Neutrophil (primary cell): ENCODE measurements around the gene SYDE2.
"Not testable (repeated sequence)": the region's sequence is repeated elsewhere in the genome, so short reads cannot be mapped to it uniquely, and the experiment has no call there.

Experiments
- H3K27ac ChIP-seq: fragments of 200-600 bp; sonication (generic); 2 replicates; pipeline ENCODE4 v1.5.1; 2016; ENCODE audit warnings: mild to moderate bottlenecking, moderate library complexity
- H3K27me3 ChIP-seq: fragments of 200-600 bp; sonication (generic); 2 replicates; pipeline ENCODE4 v1.6.0; 2016; ENCODE audit warnings: mild to moderate bottlenecking
- H3K36me3 ChIP-seq: fragments of 200-600 bp; sonication (generic); 2 replicates; pipeline ENCODE4 v1.5.1; 2017
- H3K4me1 ChIP-seq, 2 experiments: fragments of 200-600 bp in 1 of 2; sonication (generic) in 1 of 2; 1 replicate in 1 of 2; 2 replicates in 1 of 2; pipeline versions ENCODE4 v1.5.1 to v1.6.1; 2013 to 2016; ENCODE audit warnings: low read depth in 1 of 2, low read length in 1 of 2, mild to moderate bottlenecking in 1 of 2, moderate library complexity in 1 of 2; ENCODE audit not compliant: control insufficient read depth in 1 of 2, insufficient read depth in 1 of 2
- H3K4me3 ChIP-seq, 2 experiments: fragments of 200-600 bp in 1 of 2; sonication (generic) in 1 of 2; 1 replicate in 1 of 2; 2 replicates in 1 of 2; pipeline ENCODE4 v1.5.1; 2013 to 2016; ENCODE audit warnings: low read depth in 1 of 2, low read length in 1 of 2, mild to moderate bottlenecking in 1 of 2, moderate library complexity in 1 of 2
- H3K9me3 ChIP-seq: fragments of 200-600 bp; sonication (generic); 2 replicates; pipeline ENCODE4 v1.5.1; 2016
- TF ChIP-seq, protein P1 (sequence below): fragments of 200-600 bp; sonication (generic); IDR thresholded peaks from 2 replicates; pipeline ENCODE4 v1.5.1; 2016; ENCODE audit warnings: antibody characterized with exemption

Gene SYDE2

DNA sequence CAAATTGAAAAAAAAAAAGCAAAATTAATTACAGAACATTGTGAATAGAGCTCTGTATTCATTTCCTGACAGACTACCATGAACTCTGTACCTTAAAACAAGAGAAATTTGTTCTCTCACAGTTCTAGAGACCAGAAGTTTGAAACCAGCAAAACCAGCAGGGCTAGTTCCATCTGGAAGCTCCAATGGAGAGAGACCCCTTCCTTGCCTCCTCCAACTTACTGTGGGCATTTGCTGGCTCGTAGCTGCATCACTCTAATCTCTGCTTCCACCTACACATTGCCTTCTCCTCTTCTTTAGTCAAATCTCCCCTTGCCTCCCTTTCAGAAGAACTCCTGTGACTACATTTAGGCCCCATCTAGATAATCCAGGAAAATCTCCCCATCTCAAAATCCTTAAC is 56.5 kb downstream of the SYDE2 start:
- Histone ChIP-seq H3K36me3 (no peaks in the 10 kb centered on the region), H3K4me3 (no peak overlapping the region), H3K4me1 (no peaks in the 10 kb centered on the region), H3K9me3 (no peaks in the 10 kb centered on the region), H3K27ac (no peak overlapping the region), H3K27me3 (no peaks in the 10 kb centered on the region)
- TF ChIP-seq, protein P1, sequence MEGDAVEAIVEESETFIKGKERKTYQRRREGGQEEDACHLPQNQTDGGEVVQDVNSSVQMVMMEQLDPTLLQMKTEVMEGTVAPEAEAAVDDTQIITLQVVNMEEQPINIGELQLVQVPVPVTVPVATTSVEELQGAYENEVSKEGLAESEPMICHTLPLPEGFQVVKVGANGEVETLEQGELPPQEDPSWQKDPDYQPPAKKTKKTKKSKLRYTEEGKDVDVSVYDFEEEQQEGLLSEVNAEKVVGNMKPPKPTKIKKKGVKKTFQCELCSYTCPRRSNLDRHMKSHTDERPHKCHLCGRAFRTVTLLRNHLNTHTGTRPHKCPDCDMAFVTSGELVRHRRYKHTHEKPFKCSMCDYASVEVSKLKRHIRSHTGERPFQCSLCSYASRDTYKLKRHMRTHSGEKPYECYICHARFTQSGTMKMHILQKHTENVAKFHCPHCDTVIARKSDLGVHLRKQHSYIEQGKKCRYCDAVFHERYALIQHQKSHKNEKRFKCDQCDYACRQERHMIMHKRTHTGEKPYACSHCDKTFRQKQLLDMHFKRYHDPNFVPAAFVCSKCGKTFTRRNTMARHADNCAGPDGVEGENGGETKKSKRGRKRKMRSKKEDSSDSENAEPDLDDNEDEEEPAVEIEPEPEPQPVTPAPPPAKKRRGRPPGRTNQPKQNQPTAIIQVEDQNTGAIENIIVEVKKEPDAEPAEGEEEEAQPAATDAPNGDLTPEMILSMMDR: no peak

DNA sequence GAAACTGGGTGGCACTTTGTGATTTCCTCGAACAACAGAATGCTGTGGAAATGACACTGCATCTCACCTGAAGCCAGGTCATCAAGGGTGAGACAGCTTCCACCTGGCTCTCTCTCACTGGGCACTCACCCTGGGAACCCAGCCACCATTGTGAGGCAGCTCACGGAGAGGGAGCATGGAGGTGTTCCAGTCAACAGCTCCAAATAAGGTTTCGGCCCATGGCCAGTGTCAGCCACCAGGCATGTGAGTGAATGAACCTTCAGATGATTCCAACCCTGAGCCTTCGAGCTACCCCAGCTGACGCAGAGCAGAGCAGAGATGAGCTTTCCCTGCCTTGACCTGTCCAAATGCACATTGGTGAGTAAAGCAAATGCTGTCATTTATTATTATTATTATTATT is 58.1 kb downstream of the SYDE2 start:
- no peaks in the 10 kb centered on the region for H3K9me3 ChIP-seq
- TF ChIP-seq, protein P1: no peak
- no peak overlapping the region for H3K27ac ChIP-seq
- no peak overlapping the region for H3K4me3 ChIP-seq
- peaks cover 0 to 2% of the 10 kb centered on the region in 2 experiments for H3K4me1 ChIP-seq
- no peaks in the 10 kb centered on the region for H3K27me3 ChIP-seq
- H3K36me3 ChIP-seq: no peaks in the 10 kb centered on the region

DNA sequence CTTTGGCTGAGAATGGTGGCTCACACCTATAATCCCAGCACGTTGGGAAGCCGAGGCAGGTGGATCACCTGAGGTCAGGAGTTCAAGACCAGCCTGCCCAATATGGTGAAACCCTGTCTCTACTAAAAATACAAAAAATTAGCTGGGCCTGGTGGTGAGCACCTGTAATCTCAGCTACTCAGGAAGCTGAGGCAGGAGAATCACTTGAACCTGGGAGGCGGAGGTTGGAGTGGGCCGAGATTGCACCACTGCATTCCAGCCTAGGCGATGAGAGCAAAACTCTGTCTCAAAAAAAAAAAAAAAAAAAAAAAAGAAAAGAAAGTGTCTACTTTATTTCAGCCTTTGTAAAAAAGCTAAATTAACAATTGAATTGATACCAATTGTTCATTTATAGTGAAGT is 62.4 kb downstream of the SYDE2 start:
- H3K27ac ChIP-seq: not testable (repeated sequence)

DNA sequence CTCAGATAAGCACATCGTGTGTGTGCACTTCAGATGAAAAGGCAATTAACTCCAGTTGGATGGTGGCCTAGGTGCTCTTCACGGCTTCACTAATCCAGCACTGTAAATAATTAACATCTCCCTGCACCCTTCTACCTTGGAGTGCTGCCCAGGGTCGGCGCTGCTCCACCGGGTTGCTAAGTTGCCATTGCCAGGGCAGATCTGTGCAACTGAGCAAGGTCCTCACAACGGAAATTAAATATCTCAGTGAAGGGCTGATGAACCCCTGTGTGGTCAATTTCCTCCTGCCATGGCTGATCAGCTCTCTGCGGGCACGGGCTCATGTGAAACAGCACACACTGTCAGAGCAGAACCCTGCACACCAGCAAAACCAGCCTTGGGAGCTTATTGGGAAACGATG is 63.2 kb downstream of the SYDE2 start:
- H3K36me3 ChIP-seq: no peaks in the 10 kb centered on the region
- TF ChIP-seq, protein P1: no peak

More for the DNA sequence above, 62.4 kb downstream of the SYDE2 start:
- peaks cover 15 to 29% of the 10 kb centered on the region in 2 experiments for H3K4me1 ChIP-seq
- H3K36me3 ChIP-seq, H3K9me3 ChIP-seq, H3K4me3 ChIP-seq, H3K27me3 ChIP-seq: not testable (repeated sequence)

DNA sequence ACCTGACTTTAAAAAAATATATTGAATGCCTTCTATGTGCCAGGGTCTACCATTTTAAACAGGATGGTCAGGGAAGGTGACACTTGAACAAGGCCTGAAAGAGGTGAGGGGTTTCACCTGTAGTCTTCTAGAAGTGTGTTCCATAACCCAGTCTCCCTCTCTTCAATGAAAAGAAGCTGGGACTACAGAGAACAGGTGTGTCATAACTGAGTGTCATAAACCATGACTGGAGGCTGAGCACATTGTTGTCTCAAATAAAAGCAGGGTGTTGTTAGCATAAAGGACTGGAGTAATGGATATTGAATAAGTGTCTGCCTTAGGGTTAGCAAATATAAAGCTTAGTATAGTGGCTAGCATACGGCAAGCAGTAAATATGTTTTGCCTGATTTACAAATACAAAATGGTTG is 65.4 kb downstream of the SYDE2 start:
- Histone ChIP-seq H3K4me1 (peaks cover 15 to 29% of the 10 kb centered on the region in 2 experiments), H3K27me3 (no peaks in the 10 kb centered on the region), H3K27ac (no peak overlapping the region), H3K4me3 (no peak overlapping the region), H3K36me3 (no peaks in the 10 kb centered on the region), H3K9me3 (no peaks in the 10 kb centered on the region)
- TF ChIP-seq, protein P1: no peak

More for the DNA sequence above, 63.2 kb downstream of the SYDE2 start:
- no peak overlapping the region for H3K4me3 ChIP-seq
- H3K27ac ChIP-seq: no peak overlapping the region
- H3K27me3 ChIP-seq: no peaks in the 10 kb centered on the region
- H3K9me3 ChIP-seq: no peaks in the 10 kb centered on the region
- peaks cover 15 to 29% of the 10 kb centered on the region in 2 experiments for H3K4me1 ChIP-seq

DNA sequence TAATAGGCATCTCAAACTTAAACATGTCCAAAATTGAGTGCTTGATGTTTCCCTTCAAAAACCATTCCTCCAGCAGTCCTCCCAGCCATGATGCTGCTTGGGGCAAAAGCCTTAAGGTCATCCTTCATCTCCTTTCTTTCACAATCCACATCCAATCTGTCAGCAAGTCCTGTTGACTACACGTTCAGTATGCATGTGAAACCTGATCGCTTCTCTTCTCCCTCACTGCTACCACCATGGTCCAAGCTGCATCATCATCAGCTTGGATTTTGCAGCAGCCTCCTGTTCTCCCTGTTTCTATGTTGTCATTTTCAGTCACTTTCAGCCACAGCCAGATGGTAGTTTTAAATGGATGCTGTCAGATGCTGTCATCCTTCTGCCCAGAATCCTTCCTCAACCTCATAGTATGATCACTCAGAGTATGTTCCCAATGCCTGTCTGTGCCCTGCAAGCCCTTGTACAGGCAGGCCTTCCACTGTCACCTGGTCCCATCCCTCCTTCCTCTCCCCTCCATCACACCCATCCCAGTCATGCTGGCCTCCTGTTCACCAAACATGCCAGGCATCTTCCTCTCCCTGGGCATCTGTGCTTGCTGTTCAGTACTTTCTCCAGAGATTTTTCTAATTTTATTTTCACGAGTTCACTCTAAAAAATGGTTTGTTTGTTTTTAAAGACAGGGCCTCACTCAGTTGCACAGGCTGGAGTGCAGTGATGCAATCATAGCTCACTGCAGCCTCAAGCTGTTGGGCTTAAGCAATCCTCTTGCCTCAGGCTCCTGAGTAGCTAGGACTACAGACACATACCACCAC is 66.0 kb downstream of the SYDE2 start:
- Histone ChIP-seq H3K4me1 (peaks cover 15 to 29% of the 10 kb centered on the region in 2 experiments), H3K9me3 (no peaks in the 10 kb centered on the region), H3K27ac (no peak overlapping the region), H3K36me3 (no peaks in the 10 kb centered on the region), H3K4me3 (no peak overlapping the region), H3K27me3 (no peaks in the 10 kb centered on the region)
- TF ChIP-seq, protein P1: no peak
